Chondrocyte (in vitro differentiated cells): Measurements from ENCODE around the gene PTPRJ. TPM values are rescaled to one million over a fixed set of nuclear protein-coding genes. Genes with fewer than 3 reads are reported as not detected.

ENCODE experiments used
- DNase-seq: peaks from one replicate; pipeline ENCODE4 v3.0.0; 2021; ENCODE audit warnings: mixed read lengths, low spot score
- H3K27ac Mint-ChIP-seq: one replicate; pipeline ENCODE4 v1.8.0; 2021; ENCODE audit warnings: mild to moderate bottlenecking, moderate library complexity, mixed read lengths; ENCODE audit not compliant: unreplicated experiment
- H3K27me3 Mint-ChIP-seq: 2 replicates; pipeline ENCODE4 v1.8.0; 2021; ENCODE audit warnings: low read depth, mixed read lengths
- H3K36me3 Mint-ChIP-seq: 2 replicates; pipeline ENCODE4 v1.8.0; 2021; ENCODE audit warnings: low read depth, mixed read lengths
- H3K4me1 Mint-ChIP-seq: 2 replicates; pipeline ENCODE4 v1.8.0; 2021; ENCODE audit warnings: low read depth, mild to moderate bottlenecking, mixed read lengths
- H3K4me3 Mint-ChIP-seq: one replicate; pipeline ENCODE4 v1.8.0; 2021; ENCODE audit warnings: mild to moderate bottlenecking, moderate library complexity, mixed read lengths; ENCODE audit not compliant: unreplicated experiment
- H3K9me3 Mint-ChIP-seq: 2 replicates; pipeline ENCODE4 v1.8.0; 2021; ENCODE audit warnings: low read depth, mixed read lengths
- total RNA-seq: library from RNA; stranded (reverse); gene quantifications from 3 replicates; pipeline ENCODE4 v1.2.1, GENCODE V29; 2021
- TF ChIP-seq, protein P1 (sequence below): fragments of 200-600 bp; sonication (generic); IDR thresholded peaks from 2 replicates; pipeline ENCODE4 v1.5.0; 2021; ENCODE audit warnings: antibody characterized with exemption, mild to moderate bottlenecking, moderate library complexity

The PTPRJ gene
- total RNA-seq, 1 donor from 2014 or later = 18.1 TPM

DNA sequence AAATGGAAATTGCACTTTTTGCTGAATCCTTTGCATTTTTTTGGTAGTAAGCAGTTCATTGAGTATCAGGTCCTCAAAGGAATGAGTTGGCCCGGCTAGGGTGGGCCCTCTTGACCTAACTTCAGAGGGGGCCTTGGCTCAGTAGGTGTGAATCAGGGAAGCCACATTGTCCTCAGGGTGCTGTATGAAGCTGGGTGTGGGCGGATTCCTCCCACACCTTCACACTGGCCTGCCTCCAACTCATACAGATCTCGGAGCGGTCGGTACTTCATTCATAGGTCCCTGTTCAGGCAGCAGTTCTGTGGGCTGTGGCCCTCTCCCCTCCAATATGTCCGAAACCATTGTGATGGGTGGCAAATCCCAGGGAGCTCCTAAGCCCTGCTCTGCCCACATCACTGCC is 188.9 kb downstream of the PTPRJ start:
- Mint-ChIP-seq H3K9me3 (no peaks in the 10 kb centered on the region), H3K4me3 (no peak overlapping the region), H3K36me3 (peaks cover 14% of the 10 kb centered on the region), H3K27me3 (no peaks in the 10 kb centered on the region), H3K27ac (no peak overlapping the region), H3K4me1 (peaks cover 27% of the 10 kb centered on the region)
- DNase-seq = no peak
- TF ChIP-seq, protein P1, sequence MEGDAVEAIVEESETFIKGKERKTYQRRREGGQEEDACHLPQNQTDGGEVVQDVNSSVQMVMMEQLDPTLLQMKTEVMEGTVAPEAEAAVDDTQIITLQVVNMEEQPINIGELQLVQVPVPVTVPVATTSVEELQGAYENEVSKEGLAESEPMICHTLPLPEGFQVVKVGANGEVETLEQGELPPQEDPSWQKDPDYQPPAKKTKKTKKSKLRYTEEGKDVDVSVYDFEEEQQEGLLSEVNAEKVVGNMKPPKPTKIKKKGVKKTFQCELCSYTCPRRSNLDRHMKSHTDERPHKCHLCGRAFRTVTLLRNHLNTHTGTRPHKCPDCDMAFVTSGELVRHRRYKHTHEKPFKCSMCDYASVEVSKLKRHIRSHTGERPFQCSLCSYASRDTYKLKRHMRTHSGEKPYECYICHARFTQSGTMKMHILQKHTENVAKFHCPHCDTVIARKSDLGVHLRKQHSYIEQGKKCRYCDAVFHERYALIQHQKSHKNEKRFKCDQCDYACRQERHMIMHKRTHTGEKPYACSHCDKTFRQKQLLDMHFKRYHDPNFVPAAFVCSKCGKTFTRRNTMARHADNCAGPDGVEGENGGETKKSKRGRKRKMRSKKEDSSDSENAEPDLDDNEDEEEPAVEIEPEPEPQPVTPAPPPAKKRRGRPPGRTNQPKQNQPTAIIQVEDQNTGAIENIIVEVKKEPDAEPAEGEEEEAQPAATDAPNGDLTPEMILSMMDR = no peak

- TF ChIP-seq, protein P1 = no peak
- Mint-ChIP-seq H3K36me3 (peaks cover 13% of the 10 kb centered on the region), H3K27ac (no peak overlapping the region), H3K4me3 (no peak overlapping the region), H3K9me3 (no peaks in the 10 kb centered on the region), H3K4me1 (peaks cover 27% of the 10 kb centered on the region), H3K27me3 (no peaks in the 10 kb centered on the region)
- no peak for DNase-seq
Observed at GRCh38 chr11:48169717-48170116, 189.4 kb downstream of the PTPRJ start.

DNA sequence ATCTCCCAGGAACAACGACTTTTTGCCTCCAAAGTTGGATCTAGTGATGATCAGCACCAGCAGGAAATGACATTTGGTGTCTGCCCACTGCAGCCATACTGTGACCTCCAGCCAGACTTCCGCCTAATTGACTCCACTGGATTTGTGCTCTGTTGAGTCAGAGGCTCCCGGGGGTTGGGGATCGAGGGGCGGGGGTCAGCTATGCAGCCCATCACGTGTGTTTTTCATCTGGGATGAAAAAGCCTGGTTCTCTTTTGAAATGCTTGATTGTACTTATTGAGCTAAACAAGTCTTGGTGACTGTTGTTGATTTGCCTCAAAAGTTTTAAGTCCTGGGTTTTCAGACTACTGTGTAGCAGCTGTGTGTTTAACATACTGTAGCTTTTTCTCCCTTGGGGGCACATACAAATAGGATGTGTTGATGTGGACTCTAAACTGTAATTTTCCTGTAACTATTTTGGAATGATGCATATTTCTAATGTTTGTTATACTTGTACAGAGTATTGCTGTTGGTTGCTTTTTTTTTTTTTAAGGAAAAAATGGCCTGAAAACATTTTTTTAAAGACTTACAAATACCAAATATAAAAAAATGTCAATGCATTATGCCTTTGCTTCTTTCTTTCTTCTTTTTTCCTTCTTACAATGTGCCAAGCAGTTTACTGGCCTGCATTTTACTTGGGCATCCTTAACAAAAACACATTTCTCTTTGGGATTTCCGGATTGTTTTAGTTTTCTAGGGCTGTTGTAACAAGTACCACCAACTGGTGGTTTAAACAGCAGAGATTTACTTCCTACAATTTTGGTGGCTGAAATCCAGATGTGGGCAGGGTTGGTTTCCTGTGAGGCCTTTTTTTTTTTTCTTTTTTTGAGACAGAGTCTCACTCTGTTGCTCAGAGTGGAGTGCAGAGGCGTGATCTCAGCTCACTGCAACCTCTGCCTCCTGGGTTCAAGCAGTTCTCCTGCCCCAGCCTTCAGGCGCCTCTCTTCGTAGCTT is 190.2 kb downstream of the PTPRJ start:
- peaks cover 7% of the 10 kb centered on the region for H3K36me3 Mint-ChIP-seq
- peaks cover 27% of the 10 kb centered on the region for H3K4me1 Mint-ChIP-seq
- no peak for DNase-seq
- no peaks in the 10 kb centered on the region for H3K9me3 Mint-ChIP-seq
- no peaks in the 10 kb centered on the region for H3K27me3 Mint-ChIP-seq
- no peak overlapping the region for H3K4me3 Mint-ChIP-seq
- H3K27ac Mint-ChIP-seq = peak overlapping the region; percentile 27
- TF ChIP-seq, protein P1 = no peak

GRCh38 chr11:48172818-48173609 is 192.7 kb downstream of the PTPRJ start:
- Mint-ChIP-seq H3K4me3 (no peak overlapping the region), H3K4me1 (peaks cover 25% of the 10 kb centered on the region), H3K9me3 (no peaks in the 10 kb centered on the region), H3K27me3 (no peaks in the 10 kb centered on the region), H3K36me3 (no peaks in the 10 kb centered on the region), H3K27ac (no peak overlapping the region)
- no peak for DNase-seq
- TF ChIP-seq, protein P1 = peak; percentile 86

DNA sequence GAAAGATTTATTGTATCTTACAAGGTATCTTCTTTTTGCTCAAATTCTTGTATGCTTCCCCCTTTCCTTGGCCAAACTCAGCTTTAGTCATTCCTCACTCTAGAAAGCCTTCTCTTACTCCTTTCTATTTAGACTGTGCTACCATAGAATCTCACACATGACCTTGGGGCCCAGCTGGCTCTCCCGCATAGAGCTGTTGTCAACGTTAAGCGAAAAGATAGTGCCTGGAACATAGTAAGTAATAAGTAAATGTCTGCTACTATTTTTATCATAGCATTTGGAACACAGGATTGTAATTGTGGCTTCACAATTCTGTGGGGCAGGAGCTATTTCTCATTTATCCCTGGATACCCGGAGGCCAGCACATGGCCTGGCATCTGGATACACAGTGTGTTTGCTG is 197.3 kb downstream of the PTPRJ start:
- TF ChIP-seq, protein P1 = no peak
- Mint-ChIP-seq H3K36me3 (no peaks in the 10 kb centered on the region), H3K27ac (no peak overlapping the region), H3K9me3 (no peaks in the 10 kb centered on the region), H3K4me1 (peaks cover 8% of the 10 kb centered on the region), H3K27me3 (peaks cover 4% of the 10 kb centered on the region), H3K4me3 (no peak overlapping the region)
- no peak for DNase-seq
